GM12878 (cell line): ENCODE results near the gene CDCP2. TPM values are rescaled to one million over a fixed set of nuclear protein-coding genes. Genes with fewer than 3 reads are reported as not detected.

Experiments
- ATAC-seq: fragments of 200-7000 bp; cut with Tn5 transposase; 3 replicates; pipeline ENCODE4 v1.9.1; 2020; ENCODE audit warnings: mild to moderate bottlenecking, moderate library complexity
- BruUV-seq: library from RNA; stranded (reverse); fragments of 400-500 nt; replicated peaks from 2 replicates; lab custom pipeline; 2021; lab: Mats Ljungman, UMichigan
- CTCF ChIA-PET: fragments of 300-600 bp; sonication (Branson Sonifier 250); formaldehyde crosslinking; extraction: SDS; loops from one replicate; lab custom pipeline; 2021; ENCODE audit warnings: inconsistent platforms; lab: Yijun Ruan, JAX
- POLR2A ChIA-PET: fragments of 350-600 bp; formaldehyde crosslinking; extraction: SDS; loops from one replicate; lab custom pipeline; 2021; ENCODE audit warnings: inconsistent platforms; lab: Charles Lee
- RAD21 ChIA-PET: fragments of 300-600 bp; sonication (Branson Sonifier 250); formaldehyde crosslinking; loops from one replicate; lab custom pipeline; 2023; ENCODE audit warnings: antibody characterized with exemption; ENCODE audit not compliant: unreplicated experiment; lab: Charles Lee
- SMC1A ChIA-PET: fragments of 300-600 bp; sonication (Branson Sonifier 250); formaldehyde crosslinking; loops from one replicate; lab custom pipeline; 2023; ENCODE audit not compliant: unreplicated experiment, uncharacterized antibody; lab: Charles Lee
- DNase-seq: peaks from one replicate; pipeline ENCODE4 v3.0.0-alpha.2; 2011; ENCODE audit warnings: low read depth, low spot score
- FAIRE-seq: peaks from 3 replicates; lab custom pipeline; 2011; peaks lifted over from hg19 to GRCh38; lab: Jason Lieb, UNC
- H2AFZ ChIP-seq: 2 replicates; pipeline ENCODE4 v1.6.0; 2011; ENCODE audit warnings: low read depth, low read length, control low read depth; ENCODE audit not compliant: control insufficient read depth
- H3K27ac ChIP-seq: 2 replicates; pipeline ENCODE4 v1.5.1; 2011; ENCODE audit warnings: control low read depth; ENCODE audit not compliant: control insufficient read depth, insufficient read depth
- H3K27me3 ChIP-seq, 2 experiments: replicated peaks in 1 of 2; 2 replicates each; pipeline versions ENCODE4 v1.6.0 to v1.6.1; 2011; ENCODE audit warnings: low read length in 1 of 2; ENCODE audit not compliant: control insufficient read depth in 2 of 2, insufficient read depth in 2 of 2
- H3K36me3 ChIP-seq, 2 experiments: 2 replicates each; pipeline ENCODE4 v1.5.1; 2011; ENCODE audit warnings: low read length in 1 of 2; ENCODE audit not compliant: control insufficient read depth in 2 of 2, insufficient read depth in 2 of 2
- H3K4me1 ChIP-seq: 2 replicates; pipeline ENCODE4 v1.6.1; 2011; ENCODE audit warnings: mild to moderate bottlenecking, low read length, moderate library complexity, mixed read lengths; ENCODE audit not compliant: control insufficient read depth, insufficient read depth
- H3K4me2 ChIP-seq: 2 replicates; pipeline ENCODE4 v1.6.0; 2011; ENCODE audit warnings: control low read depth; ENCODE audit not compliant: control insufficient read depth, insufficient read depth
- H3K4me3 ChIP-seq: fragments of 200-600 bp; sonication (generic); 2 replicates; pipeline ENCODE4 v1.5.1; 2016
- H3K79me2 ChIP-seq: 2 replicates; pipeline ENCODE4 v1.6.0; 2011; ENCODE audit warnings: low read length; ENCODE audit not compliant: control insufficient read depth, insufficient read depth
- H3K9ac ChIP-seq: 2 replicates; pipeline ENCODE4 v1.8.0; 2011; ENCODE audit warnings: low read length, control low read depth, mixed read lengths; ENCODE audit not compliant: control insufficient read depth, insufficient read depth
- H3K9me3 ChIP-seq: replicated peaks from 3 replicates; pipeline ENCODE4 v1.5.1; 2011; ENCODE audit warnings: mild to moderate bottlenecking, low read length; ENCODE audit not compliant: control insufficient read depth, insufficient read depth
- H4K20me1 ChIP-seq: 2 replicates; pipeline ENCODE4 v1.6.0; 2011; ENCODE audit not compliant: control insufficient read depth, insufficient read depth
- BCL11A ChIP-seq: IDR thresholded peaks from 2 replicates; pipeline ENCODE4 v1.6.1; 2011; ENCODE audit warnings: low read depth, low read length
- CBX3 ChIP-seq: fragments of 200-600 bp; sonication (generic); IDR thresholded peaks from 2 replicates; pipeline ENCODE4 v1.6.1; 2016; ENCODE audit warnings: low read depth, borderline replicate concordance
- CTCF ChIP-seq, 3 experiments: IDR thresholded peaks in 2 of 3; conservative IDR thresholded peaks in 1 of 3; 2 replicates each; pipeline ENCODE4 v1.5.1; 2011; ENCODE audit warnings: low read depth in 3 of 3, low read length in 3 of 3, mild to moderate bottlenecking in 3 of 3, control low read depth in 2 of 3, moderate library complexity in 2 of 3, inconsistent platforms in 1 of 3, mixed read lengths in 1 of 3; ENCODE audit not compliant: control insufficient read depth in 2 of 3, insufficient read depth in 1 of 3; ENCODE audit errors: extremely low read depth in 1 of 3
- DPF2 ChIP-seq: fragments of 450-650 bp; IDR thresholded peaks from 2 replicates; pipeline ENCODE4 v1.6.1; 2017; ENCODE audit warnings: mild to moderate bottlenecking
- EZH2 ChIP-seq: IDR thresholded peaks from 2 replicates; pipeline ENCODE4 v1.6.1; 2012; ENCODE audit warnings: low read depth, mild to moderate bottlenecking, control low read depth, inconsistent platforms, low read length, borderline replicate concordance; ENCODE audit not compliant: control insufficient read depth
- GATAD2B ChIP-seq: fragments of 450-650 bp; conservative IDR thresholded peaks from 2 replicates; pipeline ENCODE4 v1.6.1; 2017; ENCODE audit warnings: low read depth, mild to moderate bottlenecking, moderate library complexity
- MEF2A ChIP-seq: IDR thresholded peaks from 2 replicates; pipeline ENCODE4 v1.6.1; 2011; ENCODE audit warnings: low read depth, mild to moderate bottlenecking, low read length, moderate library complexity; ENCODE audit not compliant: insufficient read depth
- MEF2B ChIP-seq: fragments of 450-650 bp; IDR thresholded peaks from 2 replicates; pipeline ENCODE4 v1.6.1; 2018; ENCODE audit warnings: mild to moderate bottlenecking, moderate library complexity; ENCODE audit not compliant: partially characterized antibody, poor library complexity, severe bottlenecking
- SMARCA5 ChIP-seq: fragments of 450-650 bp; IDR thresholded peaks from 2 replicates; pipeline ENCODE4 v1.6.1; 2017; ENCODE audit warnings: mild to moderate bottlenecking
- SMC3 ChIP-seq: IDR thresholded peaks from 2 replicates; pipeline ENCODE4 v1.6.1; 2011; ENCODE audit warnings: low read length, improper control_type of control experiment, borderline replicate concordance
- TBL1XR1 ChIP-seq: IDR thresholded peaks from 2 replicates; pipeline ENCODE4 v1.6.1; 2012; ENCODE audit warnings: low read depth, low read length, improper control_type of control experiment
- WGBS: methylation state at CpG from one replicate; pipeline ENCODE4 v1.1.6; 2016; ENCODE audit warnings: low lambda C conversion rate; ENCODE audit not compliant: insufficient replicate concordance, insufficient coverage; ENCODE audit errors: missing lambda C conversion rate; 5-methylcytosine and 5-hydroxymethylcytosine counted together
- in situ Hi-C: fragments of 300-500 bp; cut with MboI; formaldehyde crosslinking; loops from 9 replicates; pipeline ENCODE4 v1.14.3; 2018; ENCODE audit warnings: mixed read lengths
- intact Hi-C: fragments of 100-400 bp; cut with micrococcal nuclease; formaldehyde crosslinking; loops from one replicate; pipeline ENCODE4 v1.14.2; 2022; ENCODE audit not compliant: unreplicated experiment
- polyA plus RNA-seq, 11 experiments: library from polyadenylated mRNA; depleted of rRNA in 4 of 11; unstranded in 6 of 11; stranded (reverse) in 5 of 11; fragments of >200 nt; fragmentation: Nextera tagmentation in 4 of 11; fragmentation: Illumina TruSeq in 1 of 11; extraction: Ambion mirVana in 4 of 11; extraction: Trizol in 1 of 11; gene quantifications; 1 replicate in 1 of 11; 2 replicates in 10 of 11; pipeline versions ENCODE4 v1.2.1 to v1.2.3, GENCODE V29; 2011 to 2016; ENCODE audit warnings: inconsistent platforms in 2 of 11, missing spikeins in 2 of 11, low read depth in 1 of 11
- total RNA-seq, 4 experiments: library from RNA; depleted of rRNA in 3 of 4; stranded (reverse); fragments of >200 nt in 3 of 4; fragmentation: Illumina TruSeq in 1 of 4; extraction: Trizol in 1 of 4; gene quantifications; 2 replicates each; pipeline versions ENCODE4 v1.2.1 to v1.2.3, GENCODE V29; 2013 to 2021
- TF ChIP-seq, protein P1 (sequence below): IDR thresholded peaks from 2 replicates; pipeline ENCODE4 v1.6.1; 2011; ENCODE audit warnings: low read depth, mild to moderate bottlenecking, low read length, moderate library complexity, borderline replicate concordance; ENCODE audit errors: extremely low read depth
- TF ChIP-seq, protein P2 (sequence below): IDR thresholded peaks from 2 replicates; pipeline ENCODE4 v1.6.1; 2012; ENCODE audit warnings: mild to moderate bottlenecking, low read depth, low read length
- TF ChIP-seq, protein P3 (sequence below): fragments of 450-650 bp; IDR thresholded peaks from 2 replicates; pipeline ENCODE4 v1.6.1; 2017; ENCODE audit warnings: mild to moderate bottlenecking, moderate library complexity

Gene CDCP2
- total and polyA plus RNA-seq, 10 of the 15 experiments (the other 5 are each of a cell fraction or from before 2014, with no cell fraction given) = 0.06 TPM; not detected in 9

- intact Hi-C loops = no loop called here
- no peaks in the 10 kb centered on the region; the same call in 1 of the 2 replicates for H4K20me1 ChIP-seq
- WGBS = 52% methylated on average over 3 of the region's 3 CpGs
- ChIA-PET POLR2A (no interaction called here), RAD21 (no interaction called here), SMC1A (no interaction called here), CTCF (interaction anchor here (1.5 kb wide), 1 partner anchor 79 kb away, joined by 4 read pairs; no protein-coding TSS in a partner anchor)
- no peaks in the 10 kb centered on the region for H3K4me1 ChIP-seq
- H3K27ac ChIP-seq = no peak overlapping the region
- no peaks in the 10 kb centered on the region for H3K79me2 ChIP-seq
- TF ChIP-seq CTCF (IDR thresholded peaks at IDR 0.05 in 2 of 3, conservative IDR thresholded peaks at IDR 0.05 in 1 of 3; ENCODE audit: control insufficient read depth in 2 of 3, extremely low read depth in 1 of 3, insufficient read depth in 1 of 3, low read depth in 3 of 3, low read length in 3 of 3) (no peak), EZH2 (no peak), GATAD2B (no peak), MEF2B (no peak), TBL1XR1 (no peak), MEF2A (no peak), CBX3 (no peak), BCL11A (no peak), SMARCA5 (no peak), SMC3 (no peak), DPF2 (no peak)
- TF ChIP-seq, protein P1, sequence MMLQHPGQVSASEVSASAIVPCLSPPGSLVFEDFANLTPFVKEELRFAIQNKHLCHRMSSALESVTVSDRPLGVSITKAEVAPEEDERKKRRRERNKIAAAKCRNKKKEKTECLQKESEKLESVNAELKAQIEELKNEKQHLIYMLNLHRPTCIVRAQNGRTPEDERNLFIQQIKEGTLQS = no peak
- TF ChIP-seq, protein P2, sequence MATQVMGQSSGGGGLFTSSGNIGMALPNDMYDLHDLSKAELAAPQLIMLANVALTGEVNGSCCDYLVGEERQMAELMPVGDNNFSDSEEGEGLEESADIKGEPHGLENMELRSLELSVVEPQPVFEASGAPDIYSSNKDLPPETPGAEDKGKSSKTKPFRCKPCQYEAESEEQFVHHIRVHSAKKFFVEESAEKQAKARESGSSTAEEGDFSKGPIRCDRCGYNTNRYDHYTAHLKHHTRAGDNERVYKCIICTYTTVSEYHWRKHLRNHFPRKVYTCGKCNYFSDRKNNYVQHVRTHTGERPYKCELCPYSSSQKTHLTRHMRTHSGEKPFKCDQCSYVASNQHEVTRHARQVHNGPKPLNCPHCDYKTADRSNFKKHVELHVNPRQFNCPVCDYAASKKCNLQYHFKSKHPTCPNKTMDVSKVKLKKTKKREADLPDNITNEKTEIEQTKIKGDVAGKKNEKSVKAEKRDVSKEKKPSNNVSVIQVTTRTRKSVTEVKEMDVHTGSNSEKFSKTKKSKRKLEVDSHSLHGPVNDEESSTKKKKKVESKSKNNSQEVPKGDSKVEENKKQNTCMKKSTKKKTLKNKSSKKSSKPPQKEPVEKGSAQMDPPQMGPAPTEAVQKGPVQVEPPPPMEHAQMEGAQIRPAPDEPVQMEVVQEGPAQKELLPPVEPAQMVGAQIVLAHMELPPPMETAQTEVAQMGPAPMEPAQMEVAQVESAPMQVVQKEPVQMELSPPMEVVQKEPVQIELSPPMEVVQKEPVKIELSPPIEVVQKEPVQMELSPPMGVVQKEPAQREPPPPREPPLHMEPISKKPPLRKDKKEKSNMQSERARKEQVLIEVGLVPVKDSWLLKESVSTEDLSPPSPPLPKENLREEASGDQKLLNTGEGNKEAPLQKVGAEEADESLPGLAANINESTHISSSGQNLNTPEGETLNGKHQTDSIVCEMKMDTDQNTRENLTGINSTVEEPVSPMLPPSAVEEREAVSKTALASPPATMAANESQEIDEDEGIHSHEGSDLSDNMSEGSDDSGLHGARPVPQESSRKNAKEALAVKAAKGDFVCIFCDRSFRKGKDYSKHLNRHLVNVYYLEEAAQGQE = no peak
- TF ChIP-seq, protein P3, sequence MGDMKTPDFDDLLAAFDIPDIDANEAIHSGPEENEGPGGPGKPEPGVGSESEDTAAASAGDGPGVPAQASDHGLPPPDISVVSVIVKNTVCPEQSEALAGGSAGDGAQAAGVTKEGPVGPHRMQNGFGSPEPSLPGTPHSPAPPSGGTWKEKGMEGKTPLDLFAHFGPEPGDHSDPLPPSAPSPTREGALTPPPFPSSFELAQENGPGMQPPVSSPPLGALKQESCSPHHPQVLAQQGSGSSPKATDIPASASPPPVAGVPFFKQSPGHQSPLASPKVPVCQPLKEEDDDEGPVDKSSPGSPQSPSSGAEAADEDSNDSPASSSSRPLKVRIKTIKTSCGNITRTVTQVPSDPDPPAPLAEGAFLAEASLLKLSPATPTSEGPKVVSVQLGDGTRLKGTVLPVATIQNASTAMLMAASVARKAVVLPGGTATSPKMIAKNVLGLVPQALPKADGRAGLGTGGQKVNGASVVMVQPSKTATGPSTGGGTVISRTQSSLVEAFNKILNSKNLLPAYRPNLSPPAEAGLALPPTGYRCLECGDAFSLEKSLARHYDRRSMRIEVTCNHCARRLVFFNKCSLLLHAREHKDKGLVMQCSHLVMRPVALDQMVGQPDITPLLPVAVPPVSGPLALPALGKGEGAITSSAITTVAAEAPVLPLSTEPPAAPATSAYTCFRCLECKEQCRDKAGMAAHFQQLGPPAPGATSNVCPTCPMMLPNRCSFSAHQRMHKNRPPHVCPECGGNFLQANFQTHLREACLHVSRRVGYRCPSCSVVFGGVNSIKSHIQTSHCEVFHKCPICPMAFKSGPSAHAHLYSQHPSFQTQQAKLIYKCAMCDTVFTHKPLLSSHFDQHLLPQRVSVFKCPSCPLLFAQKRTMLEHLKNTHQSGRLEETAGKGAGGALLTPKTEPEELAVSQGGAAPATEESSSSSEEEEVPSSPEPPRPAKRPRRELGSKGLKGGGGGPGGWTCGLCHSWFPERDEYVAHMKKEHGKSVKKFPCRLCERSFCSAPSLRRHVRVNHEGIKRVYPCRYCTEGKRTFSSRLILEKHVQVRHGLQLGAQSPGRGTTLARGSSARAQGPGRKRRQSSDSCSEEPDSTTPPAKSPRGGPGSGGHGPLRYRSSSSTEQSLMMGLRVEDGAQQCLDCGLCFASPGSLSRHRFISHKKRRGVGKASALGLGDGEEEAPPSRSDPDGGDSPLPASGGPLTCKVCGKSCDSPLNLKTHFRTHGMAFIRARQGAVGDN = no peak
- no peak overlapping the region for H3K4me2 ChIP-seq
- DNase-seq (no peak), FAIRE-seq (no peak), ATAC-seq (no peak)
- H3K4me3 ChIP-seq = no peak overlapping the region
- no peak overlapping the region for H2AFZ ChIP-seq
- no peaks in the 10 kb centered on the region for H3K36me3 ChIP-seq
- no TSS peak for BruUV-seq
- no peak overlapping the region for H3K9ac ChIP-seq
- no peaks in the 10 kb centered on the region; a peak in 1 of 4 replicates for H3K27me3 ChIP-seq
- H3K9me3 ChIP-seq = no peaks in the 10 kb centered on the region
- in situ Hi-C loops = no loop called here
These were observed 37.3 kb downstream of the CDCP2 start for GRCh38 chr1:54115520-54115919.
